GM21529 (cell line): Measurements from ENCODE around the gene KRT222.

ENCODE experiments used
- ATAC-seq: cut with Tn5 transposase; IDR thresholded peaks from one replicate; pipeline ENCODE4 v1.9.1; 2021; ENCODE audit not compliant: unreplicated experiment

The KRT222 gene

GRCh38 chr17:40615841-40616476, 49.0 kb downstream of the KRT222 start:
- no peak for ATAC-seq

- ATAC-seq = peak; percentile 57
These were observed 49.7 kb downstream of the KRT222 start for GRCh38 chr17:40615068-40615840.

GRCh38 chr17:40614431-40615067, 50.4 kb downstream of the KRT222 start:
- ATAC-seq = peak; percentile 4

GRCh38 chr17:40613467-40614154, 51.4 kb downstream of the KRT222 start:
- ATAC-seq = no peak

GRCh38 chr17:40612599-40613244, 52.3 kb downstream of the KRT222 start:
- no peak for ATAC-seq

GRCh38 chr17:40611840-40612474, 53.0 kb downstream of the KRT222 start:
- no peak for ATAC-seq

- ATAC-seq = no peak
These were observed 54.6 kb downstream of the KRT222 start for GRCh38 chr17:40610359-40610758.

- ATAC-seq = no peak
These were observed 56.9 kb downstream of the KRT222 start for GRCh38 chr17:40608061-40608581.

GRCh38 chr17:40607641-40608040, 57.3 kb downstream of the KRT222 start:
- ATAC-seq = no peak

GRCh38 chr17:40606548-40607353, 58.2 kb downstream of the KRT222 start:
- no peak for ATAC-seq

GRCh38 chr17:40605306-40605705, 59.7 kb downstream of the KRT222 start:
- ATAC-seq = no peak
